K562 (cell line): Measurements from ENCODE around the gene GAB4. TPM values are rescaled to one million over a fixed set of nuclear protein-coding genes. Genes with fewer than 3 reads are reported as not detected.

Experiments
- ATAC-seq: fragments of 200-7000 bp; cut with Tn5 transposase; 3 replicates; pipeline ENCODE4 v1.9.1; 2020; ENCODE audit warnings: moderate library complexity
- BruUV-seq: library from RNA; stranded (reverse); fragments of 400-500 nt; replicated peaks from 2 replicates; lab custom pipeline; 2021; lab: Mats Ljungman, UMichigan
- CTCF ChIA-PET: fragments of 300-600 bp; formaldehyde crosslinking; extraction: SDS; loops from one replicate; lab custom pipeline; 2021; ENCODE audit warnings: low intra/inter-chr PET ratio; lab: Yijun Ruan, JAX
- POLR2A ChIA-PET: fragments of 300-600, 350-650 bp; sonication (Branson Sonifier 250); formaldehyde crosslinking; extraction: SDS; loops from one replicate; lab custom pipeline; 2021; ENCODE audit warnings: antibody characterized with exemption, inconsistent platforms; lab: Yijun Ruan, JAX
- DNase-seq, 4 experiments: peaks; one replicate each; pipeline versions ENCODE4 v3.0.0 to v3.0.0-alpha.2; 2011 to 2018; ENCODE audit warnings: low spot score in 3 of 4, mixed read lengths in 3 of 4; ENCODE audit errors: extremely low read depth in 1 of 4
- FAIRE-seq: peaks from 2 replicates; lab custom pipeline; 2011; peaks lifted over from hg19 to GRCh38; lab: Jason Lieb, UNC
- H2AFZ ChIP-seq: 2 replicates; pipeline ENCODE4 v1.6.0; 2011; ENCODE audit warnings: low read depth, low read length, control low read depth, inconsistent platforms
- H3K27ac ChIP-seq: fragments of 200-600 bp; 3 replicates; pipeline ENCODE4 v1.8.0; 2011; ENCODE audit warnings: low read depth, mild to moderate bottlenecking, control low read depth, inconsistent platforms, low read length, moderate library complexity, mixed read lengths; ENCODE audit errors: extremely low read depth
- H3K27me3 ChIP-seq, 2 experiments: fragments of 300-600 bp in 1 of 2; 2 replicates in 1 of 2; 3 replicates in 1 of 2; pipeline versions ENCODE4 v1.6.0 to v1.8.0; 2011; ENCODE audit warnings: inconsistent platforms in 2 of 2, low read length in 2 of 2, mild to moderate bottlenecking in 1 of 2, mixed read lengths in 1 of 2, moderate library complexity in 1 of 2; ENCODE audit not compliant: control insufficient read depth in 2 of 2, insufficient read depth in 2 of 2
- H3K36me3 ChIP-seq: fragments of 300-600 bp; 3 replicates; pipeline ENCODE4 v1.8.0; 2011; ENCODE audit warnings: mild to moderate bottlenecking, low read length, inconsistent platforms; ENCODE audit not compliant: control insufficient read depth, insufficient read depth
- H3K4me1 ChIP-seq, 2 experiments: fragments of 200-600 bp in 1 of 2; replicated peaks in 1 of 2; 2 replicates in 1 of 2; 3 replicates in 1 of 2; pipeline versions ENCODE4 v1.5.1 to v1.8.0; 2011; ENCODE audit warnings: inconsistent platforms in 2 of 2, low read length in 2 of 2, mild to moderate bottlenecking in 1 of 2, mixed read lengths in 1 of 2, moderate library complexity in 1 of 2; ENCODE audit not compliant: control insufficient read depth in 2 of 2, insufficient read depth in 2 of 2
- H3K4me2 ChIP-seq: 2 replicates; pipeline ENCODE4 v1.6.1; 2011; ENCODE audit warnings: low read length, control low read depth, inconsistent platforms, mixed read lengths; ENCODE audit not compliant: insufficient read depth
- H3K4me3 ChIP-seq: fragments of 200-600 bp; sonication (generic), shearing (Covaris generic); 2 replicates; pipeline ENCODE4 v1.5.1; 2016; ENCODE audit warnings: control low read depth, inconsistent platforms
- H3K79me2 ChIP-seq: fragments of 200-600 bp; 3 replicates; pipeline ENCODE4 v1.8.0; 2011; ENCODE audit warnings: low read length, inconsistent platforms; ENCODE audit not compliant: control insufficient read depth, insufficient read depth
- H3K9ac ChIP-seq, 2 experiments: 2 replicates each; pipeline versions ENCODE4 v1.6.0 to v1.6.1; 2011; ENCODE audit warnings: low read depth in 2 of 2, low read length in 2 of 2, control low read depth in 1 of 2, inconsistent platforms in 1 of 2, mild to moderate bottlenecking in 1 of 2, mixed read lengths in 1 of 2; ENCODE audit not compliant: insufficient read depth in 1 of 2
- H3K9me1 ChIP-seq: one replicate; pipeline ENCODE4 v1.6.0; 2011; ENCODE audit warnings: inconsistent platforms, mild to moderate bottlenecking, low read length, moderate library complexity; ENCODE audit not compliant: control insufficient read depth, insufficient read depth
- H3K9me3 ChIP-seq: replicated peaks from 2 replicates; pipeline ENCODE4 v1.5.1; 2011; ENCODE audit warnings: low read depth, low read length, inconsistent platforms; ENCODE audit not compliant: control insufficient read depth, insufficient read depth
- H4K20me1 ChIP-seq: replicated peaks from 2 replicates; pipeline ENCODE4 v1.6.1; 2011; ENCODE audit warnings: low read length, inconsistent platforms, mixed read lengths; ENCODE audit not compliant: control insufficient read depth, insufficient read depth
- BACH1 ChIP-seq: fragments of 200-800 bp; sonication (Bioruptor generic); IDR thresholded peaks from 2 replicates; pipeline ENCODE4 v1.6.1; 2016; ENCODE audit warnings: missing genetic modification characterization, missing compliant biosample characterization
- ESRRA ChIP-seq: fragments of 450-650 bp; IDR thresholded peaks from 2 replicates; pipeline ENCODE4 v1.6.1; 2014; ENCODE audit warnings: low read depth, mild to moderate bottlenecking, moderate library complexity, borderline replicate concordance
- FOSL1 ChIP-seq: fragments of 200-800 bp; sonication (Bioruptor generic); conservative IDR thresholded peaks from 2 replicates; pipeline ENCODE4 v1.6.1; 2016; ENCODE audit warnings: missing genetic modification characterization, missing compliant biosample characterization
- FOXO4 ChIP-seq: fragments of 450-650 bp; formaldehyde crosslinking; IDR thresholded peaks from 2 replicates; pipeline ENCODE4 v1.4.0; 2020; ENCODE audit warnings: mild to moderate bottlenecking, moderate library complexity
- FOXP1 ChIP-seq: sonication (generic); formaldehyde crosslinking; IDR thresholded peaks from 2 replicates; pipeline ENCODE4 v1.8.0; 2022; ENCODE audit warnings: mild to moderate bottlenecking, missing genetic modification reagents
- GABPA ChIP-seq: fragments of 200-800 bp; sonication (Bioruptor generic); conservative IDR thresholded peaks from 2 replicates; pipeline ENCODE4 v1.6.1; 2016; ENCODE audit warnings: low read depth, missing genetic modification characterization, missing compliant biosample characterization
- IRF2 ChIP-seq: sonication (generic); formaldehyde crosslinking; IDR thresholded peaks from 2 replicates; pipeline ENCODE4 v1.8.1; 2022; ENCODE audit warnings: mild to moderate bottlenecking, missing genetic modification reagents
- JUNB ChIP-seq: fragments of 450-650 bp; formaldehyde crosslinking; conservative IDR thresholded peaks from 2 replicates; pipeline ENCODE4 v1.4.0; 2020; ENCODE audit warnings: mild to moderate bottlenecking
- KDM1A ChIP-seq, 2 experiments: fragments of 450-650 bp; IDR thresholded peaks; 2 replicates each; pipeline ENCODE4 v1.6.1; 2016; ENCODE audit warnings: mild to moderate bottlenecking in 2 of 2
- POLR3A ChIP-seq: IDR thresholded peaks from 2 replicates; pipeline ENCODE4 v1.6.1; 2011; ENCODE audit warnings: borderline replicate concordance, mild to moderate bottlenecking, moderate library complexity; ENCODE audit not compliant: insufficient read length, insufficient read depth; ENCODE audit errors: extremely low read depth
- PRDM10 ChIP-seq: fragments of 450-650 bp; IDR thresholded peaks from 2 replicates; pipeline ENCODE4 v1.6.1; 2018; ENCODE audit not compliant: partially characterized antibody
- PRPF4 ChIP-seq: fragments of 200-400 bp; formaldehyde crosslinking; IDR thresholded peaks from one replicate; pipeline ENCODE4 v1.6.1; 2017; ENCODE audit warnings: low read length, low read depth, mild to moderate bottlenecking; ENCODE audit not compliant: insufficient read depth, poor library complexity, severe bottlenecking
- RBM25 ChIP-seq: fragments of 200-400 bp; formaldehyde crosslinking; IDR thresholded peaks from 2 replicates; pipeline ENCODE4 v1.6.1; 2018; ENCODE audit warnings: low read length, low read depth, moderate library complexity; ENCODE audit not compliant: severe bottlenecking
- RCOR1 ChIP-seq, 2 experiments: IDR thresholded peaks; 2 replicates each; pipeline ENCODE4 v1.6.1; 2012; ENCODE audit warnings: low read depth in 2 of 2, low read length in 2 of 2, borderline replicate concordance in 1 of 2, improper control_type of control experiment in 1 of 2
- SP2 ChIP-seq: IDR thresholded peaks from 2 replicates; pipeline ENCODE4 v1.6.1; 2011; ENCODE audit warnings: mild to moderate bottlenecking, low read depth, low read length, moderate library complexity; ENCODE audit not compliant: poor library complexity, severe bottlenecking; ENCODE audit errors: extremely low read depth
- ZNF431 ChIP-seq: sonication (generic); formaldehyde crosslinking; IDR thresholded peaks from 2 replicates; pipeline ENCODE4 v1.8.0; 2022; ENCODE audit warnings: mild to moderate bottlenecking, missing genetic modification reagents
- ZNF780A ChIP-seq: fragments of 250-450 bp; sonication (Bioruptor Pico); IDR thresholded peaks from 2 replicates; pipeline ENCODE4 v1.5.0; 2021; ENCODE audit warnings: mild to moderate bottlenecking
- WGBS: fragments of 100-300 bp; shearing (Covaris generic); methylation state at CpG from one replicate; pipeline ENCODE4 v1.1.6; 2016; ENCODE audit warnings: low coverage, mixed read lengths; ENCODE audit not compliant: insufficient coverage; ENCODE audit errors: missing lambda C conversion rate; 5-methylcytosine and 5-hydroxymethylcytosine counted together
- in situ Hi-C: fragments of 300-500 bp; cut with MboI; formaldehyde crosslinking; loops from 4 replicates; pipeline ENCODE4 v1.15.0; 2018; ENCODE audit warnings: inconsistent platforms, mixed read lengths
- intact Hi-C: fragments of 100-400 bp; cut with micrococcal nuclease; formaldehyde crosslinking; loops from 2 replicates; pipeline ENCODE4 v1.14.2; 2022
- polyA plus RNA-seq, 8 experiments: library from polyadenylated mRNA; depleted of rRNA in 4 of 8; stranded (reverse) in 5 of 8; unstranded in 3 of 8; fragments of >200 nt; fragmentation: Nextera tagmentation in 2 of 8; fragmentation: Illumina TruSeq in 1 of 8; extraction: Ambion mirVana in 2 of 8; extraction: Trizol in 1 of 8; gene quantifications; 2 replicates each; pipeline versions ENCODE4 v1.2.1 to v1.2.3, GENCODE V29; 2011 to 2014; ENCODE audit warnings: inconsistent platforms in 1 of 8, missing spikeins in 1 of 8
- total RNA-seq, 7 experiments: library from RNA; depleted of rRNA in 6 of 7; stranded (reverse); fragments of >200 nt in 6 of 7; fragmentation: Illumina TruSeq in 2 of 7; extraction: Trizol in 2 of 7; gene quantifications; 2 replicates each; pipeline versions ENCODE4 v1.2.1 to v1.2.3, GENCODE V29; 2011 to 2021; ENCODE audit warnings: low replicate concordance in 1 of 7

Gene GAB4
- total and polyA plus RNA-seq, 9 of the 15 experiments (the other 6 are each of a cell fraction or from before 2014, with no cell fraction given) = 0.04 to 0.11 (median 0.04) TPM; not detected in 6

GRCh38 chr22:17046566-17047348 lies 38.7 kb upstream of the GAB4 start:
- ChIA-PET CTCF (no interaction called here), POLR2A (interaction anchor here (1.2 kb wide), 1 partner anchor 9 kb away, joined by 3 read pairs; no protein-coding TSS in a partner anchor)
- in situ Hi-C loops (no loop called here), intact Hi-C loops (no loop called here)
- Histone ChIP-seq H3K4me3 (no peak overlapping the region), H3K9me1 (no peaks in the 10 kb centered on the region), H3K27me3 (no peaks in the 10 kb centered on the region), H3K4me2 (no peak overlapping the region), H3K4me1 (no peaks in the 10 kb centered on the region), H4K20me1 (peaks cover 5% of the 10 kb centered on the region), H3K36me3 (peaks cover 67% of the 10 kb centered on the region; the same call in 2 of the 3 replicates), H3K9ac (no peak overlapping the region), H3K9me3 (no peaks in the 10 kb centered on the region), H2AFZ (no peak overlapping the region), H3K79me2 (peaks cover 17% of the 10 kb centered on the region), H3K27ac (no peak overlapping the region)
- WGBS = 84% methylated on average over 5 of the region's 5 CpGs
- BruUV-seq = no TSS peak
- DNase-seq (no peak), ATAC-seq (no peak), FAIRE-seq (no peak)
- TF ChIP-seq JUNB (CRISPR knock-in tag) (no peak), ESRRA (peak; percentile 61; the same call in 1 of the 2 replicates), FOXO4 (no peak), POLR3A (no peak), FOSL1 (tag) (no peak), GABPA (no peak), KDM1A (IDR thresholded peaks at IDR 0.05) (0 out of 4 replicates have a peak, but pooled peaks of 1 of the 2 experiments have one; percentile 10), SP2 (no peak), RBM25 (peak; percentile 93), BACH1 (no peak), ZNF431 (CRISPR knock-in tag) (no peak), IRF2 (no peak), PRDM10 (no peak), ZNF780A (CRISPR knock-in tag) (no peak), PRPF4 (no peak), RCOR1 (IDR thresholded peaks at IDR 0.05; ENCODE audit: borderline replicate concordance in 1 of 2, low read depth in 2 of 2, low read length in 2 of 2) (no peak), FOXP1 (CRISPR knock-in tag) (no peak)
